CD14-positive monocyte (primary cell): ENCODE data around the gene DPEP2NB. TPM values are rescaled to one million over a fixed set of nuclear protein-coding genes. Genes with fewer than 3 reads are reported as not detected.
A peak's percentile ranks its signal among the peaks of the same experiment; 100 is the strongest.

ENCODE experiments used
- DNase-seq, 3 donors: peaks; one replicate each; pipeline ENCODE4 v3.0.0-alpha.2; 2011 to 2022
- H2AFZ ChIP-seq: 2 replicates; pipeline ENCODE4 v1.6.0; 2012; ENCODE audit warnings: mild to moderate bottlenecking, low read depth, low read length, inconsistent platforms; ENCODE audit not compliant: insufficient read depth, poor library complexity, severe bottlenecking
- H3K27ac ChIP-seq, 2 donors: 1 replicate in 1 of 2; 2 replicates in 1 of 2; pipeline ENCODE4 v1.5.1; 2012 to 2013; ENCODE audit warnings: low read length in 2 of 2, control low read depth in 1 of 2, inconsistent platforms in 1 of 2, low read depth in 1 of 2, mild to moderate bottlenecking in 1 of 2
- H3K27me3 ChIP-seq, 2 donors: one replicate each; pipeline versions ENCODE4 v1.6.0 to v1.6.1; 2011 to 2013; ENCODE audit warnings: low read length in 2 of 2; ENCODE audit not compliant: control insufficient read depth in 2 of 2, insufficient read depth in 2 of 2
- H3K36me3 ChIP-seq, 2 donors: replicated peaks in 1 of 2; 1 replicate in 1 of 2; 2 replicates in 1 of 2; pipeline versions ENCODE4 v1.5.1 to v1.6.1; 2012 to 2013; ENCODE audit warnings: low read length in 2 of 2, control low read depth in 1 of 2, inconsistent platforms in 1 of 2, mild to moderate bottlenecking in 1 of 2; ENCODE audit not compliant: insufficient read depth in 2 of 2, control insufficient read depth in 1 of 2
- H3K4me1 ChIP-seq, 2 donors: 1 replicate in 1 of 2; 2 replicates in 1 of 2; pipeline versions ENCODE4 v1.5.1 to v1.6.1; 2012 to 2013; ENCODE audit warnings: low read length in 2 of 2, control low read depth in 1 of 2, inconsistent platforms in 1 of 2, mild to moderate bottlenecking in 1 of 2, moderate library complexity in 1 of 2; ENCODE audit not compliant: insufficient read depth in 2 of 2, control insufficient read depth in 1 of 2
- H3K4me2 ChIP-seq: replicated peaks from 2 replicates; pipeline ENCODE3; 2012; ENCODE audit warnings: low read length, moderate library complexity, mild to moderate bottlenecking; ENCODE audit not compliant: poor library complexity, severe bottlenecking; ENCODE audit errors: extremely low read depth
- H3K4me3 ChIP-seq, 3 experiments: fragments of 200-600 bp in 1 of 3; sonication (generic) in 1 of 3; replicated peaks in 1 of 3; 1 replicate in 2 of 3; 2 replicates in 1 of 3; pipeline ENCODE4 v1.5.1; 2011 to 2013; ENCODE audit warnings: low read length in 3 of 3, mild to moderate bottlenecking in 3 of 3, control low read depth in 2 of 3, low read depth in 2 of 3, inconsistent platforms in 1 of 3, moderate library complexity in 1 of 3
- H3K79me2 ChIP-seq: 2 replicates; pipeline ENCODE4 v1.6.0; 2012; ENCODE audit warnings: mild to moderate bottlenecking, control low read depth, inconsistent platforms, low read length, moderate library complexity; ENCODE audit not compliant: insufficient read depth
- H3K9ac ChIP-seq: 2 replicates; pipeline ENCODE4 v1.6.0; 2017; ENCODE audit warnings: low read length, mild to moderate bottlenecking; ENCODE audit not compliant: insufficient read depth, poor library complexity, severe bottlenecking
- H3K9me3 ChIP-seq, 2 donors: replicated peaks in 1 of 2; 1 replicate in 1 of 2; 2 replicates in 1 of 2; pipeline versions ENCODE4 v1.5.1 to v1.6.1; 2012 to 2013; ENCODE audit warnings: low read length in 2 of 2, control low read depth in 1 of 2; ENCODE audit not compliant: control insufficient read depth in 1 of 2, insufficient read depth in 1 of 2
- H4K20me1 ChIP-seq: 2 replicates; pipeline ENCODE4 v1.6.0; 2012; ENCODE audit warnings: mild to moderate bottlenecking, low read length, control low read depth, moderate library complexity; ENCODE audit not compliant: insufficient read depth
- H3K27ac Mint-ChIP-seq, 7 donors: one replicate each; pipeline ENCODE4 v1.8.0; 2020; ENCODE audit warnings: mild to moderate bottlenecking in 7 of 7, mixed read lengths in 7 of 7, moderate library complexity in 6 of 7, inconsistent platforms in 2 of 7
- H3K27me3 Mint-ChIP-seq, 3 donors: one replicate each; pipeline ENCODE4 v1.8.0; 2021 to 2022; ENCODE audit warnings: low read depth in 3 of 3, mild to moderate bottlenecking in 3 of 3, mixed read lengths in 3 of 3, moderate library complexity in 3 of 3, inconsistent platforms in 1 of 3
- H3K36me3 Mint-ChIP-seq, 2 donors: one replicate each; pipeline ENCODE4 v1.8.0; 2020; ENCODE audit warnings: mixed read lengths in 2 of 2, inconsistent platforms in 1 of 2, mild to moderate bottlenecking in 1 of 2
- H3K4me1 Mint-ChIP-seq: one replicate; pipeline ENCODE4 v1.8.0; 2020; ENCODE audit warnings: mild to moderate bottlenecking, mixed read lengths
- H3K4me3 Mint-ChIP-seq, 2 donors: one replicate each; pipeline ENCODE4 v1.8.0; 2020; ENCODE audit warnings: mild to moderate bottlenecking in 2 of 2, mixed read lengths in 2 of 2, moderate library complexity in 1 of 2
- H3K9me3 Mint-ChIP-seq, 7 donors: one replicate each; pipeline ENCODE4 v1.8.0; 2020 to 2022; ENCODE audit warnings: mixed read lengths in 7 of 7, mild to moderate bottlenecking in 6 of 7, moderate library complexity in 6 of 7, inconsistent platforms in 2 of 7
- CTCF ChIP-seq: fragments of 200-600 bp; IDR thresholded peaks from one replicate; pipeline ENCODE4 v1.8.0; 2022; ENCODE audit warnings: antibody characterized with exemption, mild to moderate bottlenecking
- WGBS: methylation state at CpG from one replicate; pipeline ENCODE4 v1.1.5; 2013; ENCODE audit warnings: missing lambda C conversion rate; ENCODE audit not compliant: insufficient coverage; 5-methylcytosine and 5-hydroxymethylcytosine counted together
- intact Hi-C, 2 donors: fragments of 100-400 bp; cut with micrococcal nuclease; formaldehyde crosslinking; loops; one replicate each; pipeline versions ENCODE4 v1.15.0 to v1.15.1; 2023
- polyA plus RNA-seq, 3 donors: library from polyadenylated mRNA; depleted of rRNA in 1 of 3; unstranded in 2 of 3; stranded (reverse) in 1 of 3; fragments of 300-500 nt in 2 of 3; fragments of >200 nt in 1 of 3; fragmentation: Illumina TruSeq in 2 of 3; gene quantifications; 1 replicate in 2 of 3; 2 replicates in 1 of 3; pipeline ENCODE4 v1.2.3, GENCODE V29; 2012 to 2021

DPEP2NB gene
- polyA plus RNA-seq, 3 donors, result not detected

DNA sequence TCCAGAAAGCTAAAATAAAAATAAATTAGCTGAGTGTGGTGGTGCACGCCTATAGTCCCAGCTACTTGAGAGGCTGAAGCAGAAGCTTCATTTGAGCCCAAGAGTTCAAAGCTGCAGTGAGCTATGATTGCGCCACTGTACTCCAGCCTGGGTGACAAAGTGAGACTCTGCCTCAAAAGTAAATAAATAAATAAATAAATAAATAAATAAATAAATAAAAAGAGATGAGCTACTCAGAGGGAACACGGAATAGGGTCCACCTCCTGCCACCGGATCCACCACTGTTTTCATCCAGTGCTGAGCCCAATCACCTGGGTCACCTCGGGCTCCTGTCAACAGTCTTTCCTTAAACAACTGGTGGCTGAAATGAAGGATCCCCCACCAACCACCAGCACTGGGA, 28.8 kb downstream of the DPEP2NB start:
- Mint-ChIP-seq H3K4me3 (no peak overlapping the region), H3K27me3 (peaks cover 0 to 2% (median 0%) of the 10 kb centered on the region in 3 donors), H3K4me1 (peaks cover 54% of the 10 kb centered on the region), H3K27ac (peak overlapping the region in 1 of 7 donors; percentile 73), H3K36me3 (peaks cover 18 to 22% of the 10 kb centered on the region in 2 donors), H3K9me3 (peaks cover 0 to 8% (median 3%) of the 10 kb centered on the region in 7 donors)
- no peak overlapping the region for H3K9ac ChIP-seq
- no peak overlapping the region for H3K4me2 ChIP-seq
- no peak overlapping the region for H3K27ac ChIP-seq
- H2AFZ ChIP-seq, result no peak overlapping the region
- peaks cover 1% of the 10 kb centered on the region for H3K79me2 ChIP-seq
- intact Hi-C loops, result no loop called here
- no peak overlapping the region for H3K4me3 ChIP-seq
- no peak for DNase-seq
- no peaks in the 10 kb centered on the region for H3K9me3 ChIP-seq
- 83% methylated on average over 2 of the region's 5 CpGs for WGBS
- H4K20me1 ChIP-seq, result peaks cover 26% of the 10 kb centered on the region
- peaks cover 13 to 25% of the 10 kb centered on the region in 2 donors for H3K36me3 ChIP-seq
- H3K27me3 ChIP-seq, result no peaks in the 10 kb centered on the region
- H3K4me1 ChIP-seq, result peaks cover 33 to 39% of the 10 kb centered on the region in 2 donors
- no peak for TF ChIP-seq CTCF

DNA sequence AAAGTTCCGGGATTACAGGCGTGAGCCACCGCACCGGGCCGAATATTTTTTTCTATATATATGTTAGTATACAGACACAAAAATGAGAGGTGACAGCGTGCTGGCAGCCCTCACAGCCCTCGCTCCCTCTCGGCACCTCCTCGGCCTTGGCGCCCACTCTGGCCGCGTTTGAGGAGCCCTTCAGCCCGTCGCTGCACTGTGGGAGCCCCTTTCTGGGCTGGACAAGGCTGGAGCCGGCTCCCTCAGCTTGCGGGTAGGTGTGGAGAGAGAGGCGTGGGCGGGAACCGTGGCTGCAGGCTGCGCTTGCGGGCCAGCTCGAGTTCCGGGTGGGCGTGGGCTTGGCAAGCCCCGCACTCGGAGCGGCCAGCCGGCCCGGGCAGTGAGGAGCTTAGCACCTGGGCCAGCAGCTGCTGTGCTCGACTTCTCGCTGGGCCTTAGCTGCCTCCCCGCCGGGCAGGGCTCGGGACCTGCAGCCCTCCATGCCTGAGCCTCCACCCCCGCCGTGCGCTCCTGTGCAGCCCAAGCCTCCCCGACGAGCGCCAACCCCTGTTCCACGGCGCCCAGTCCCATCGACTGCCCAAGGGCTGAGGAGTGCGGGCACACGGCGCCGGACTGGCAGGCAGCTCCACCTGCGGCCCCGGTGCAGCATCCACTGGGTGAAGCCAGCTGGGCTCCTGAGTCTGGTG, 33.6 kb downstream of the DPEP2NB start:
- intact Hi-C loops, result no loop called here
- Mint-ChIP-seq H3K27me3 (peaks cover 0 to 13% (median 0%) of the 10 kb centered on the region in 3 donors), H3K36me3 (no peaks in the 10 kb centered on the region), H3K9me3 (peaks cover 0 to 8% (median 3%) of the 10 kb centered on the region in 7 donors), H3K4me3 (no peak overlapping the region), H3K27ac (no peak overlapping the region), H3K4me1 (peaks cover 30% of the 10 kb centered on the region)
- Histone ChIP-seq H2AFZ (no peak overlapping the region), H3K4me2 (no peak overlapping the region), H3K27ac (no peak overlapping the region), H4K20me1 (no peaks in the 10 kb centered on the region), H3K27me3 (no peaks in the 10 kb centered on the region), H3K9me3 (no peaks in the 10 kb centered on the region), H3K36me3 (no peaks in the 10 kb centered on the region), H3K79me2 (no peaks in the 10 kb centered on the region), H3K9ac (no peak overlapping the region), H3K4me3 (no peak overlapping the region), H3K4me1 (peaks cover 24 to 25% of the 10 kb centered on the region in 2 donors)
- no peak for DNase-seq
- WGBS, result 97% methylated on average over 40 of the region's 49 CpGs
- no peak for TF ChIP-seq CTCF
